ENCODE measurements around the gene PTPRM. TPM values are rescaled to one million over a fixed set of nuclear protein-coding genes. Genes with fewer than 3 reads are reported as not detected.

PTPRM gene
- total and polyA plus RNA-seq, 2 of the 4 experiments (the other 2 are of a cell fraction) = 28.3 to 51.2 TPM

DNA sequence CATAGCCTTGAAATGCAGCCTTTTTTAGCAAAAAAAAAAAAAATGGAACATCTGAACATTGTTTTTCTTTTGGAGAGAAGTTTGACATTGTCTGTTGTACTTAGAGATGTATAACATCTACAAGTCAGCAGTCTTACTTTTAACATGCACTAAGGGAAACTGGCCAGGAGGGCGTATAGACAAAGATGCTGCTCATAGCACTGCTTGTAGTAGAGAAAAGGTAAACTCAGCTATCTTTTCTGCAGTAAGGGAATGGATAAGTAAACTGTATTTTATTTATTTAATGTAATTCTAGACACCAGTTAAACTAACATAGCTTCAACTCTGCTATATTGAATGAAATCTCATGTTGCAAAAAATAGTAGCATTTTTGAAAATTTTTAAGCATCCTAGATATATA lies 489.6 kb downstream of the PTPRM start:
- Histone ChIP-seq H4K5ac (ENCODE audit: low read depth, low read length) (no peak overlapping the region), H2AFZ (replicated peaks; ENCODE audit: low read length, poor library complexity) (no peak overlapping the region), H3K27ac (ENCODE audit: insufficient read depth, low read length) (no peak overlapping the region), H3K4me1 (ENCODE audit: control insufficient read depth, insufficient read depth, low read length) (0 out of 2 replicates have a peak, but pooled peaks cover 2% of the 10 kb centered on the region), H2BK20ac (ENCODE audit: low read depth, low read length) (no peak overlapping the region), H2BK5ac (ENCODE audit: low read depth, low read length, poor library complexity, severe bottlenecking) (no peak overlapping the region), H3K23ac (ENCODE audit: low read depth, low read length) (no peak overlapping the region), H3K56ac (ENCODE audit: extremely low read depth, insufficient read depth, low read length) (no peak overlapping the region), H2BK15ac (ENCODE audit: low read depth, low read length) (no peak overlapping the region), H3K14ac (replicated peaks; ENCODE audit: low read depth, low read length) (no peak overlapping the region), H3K9me3 (ENCODE audit: control insufficient read depth, insufficient read depth, low read length) (no peaks in the 10 kb centered on the region), H4K91ac (ENCODE audit: insufficient read depth, low read depth, low read length) (no peak overlapping the region), H3K18ac (ENCODE audit: low read depth, low read length) (no peak overlapping the region), H3K36me3 (ENCODE audit: control insufficient read depth, insufficient read depth, low read length) (no peaks in the 10 kb centered on the region), H2BK120ac (ENCODE audit: low read depth, low read length) (no peak overlapping the region), H3K9me1 (ENCODE audit: insufficient read depth, low read length) (no peaks in the 10 kb centered on the region), H3K4ac (ENCODE audit: low read depth, low read length) (no peak overlapping the region), H2AK5ac (ENCODE audit: low read depth, low read length) (no peak overlapping the region), H3K9ac (ENCODE audit: low read depth, low read length) (no peak overlapping the region), H2AK9ac (replicated peaks; ENCODE audit: low read depth, low read length, poor library complexity) (no peak overlapping the region), H3K27me3 (ENCODE audit: control insufficient read depth, insufficient read depth, low read length) (no peaks in the 10 kb centered on the region), H3K4me3 (ENCODE audit: insufficient read depth, low read depth, low read length) (no peak overlapping the region), H3K4me2 (ENCODE audit: low read depth, low read length) (no peak overlapping the region), H4K20me1 (ENCODE audit: insufficient read depth, low read length) (no peaks in the 10 kb centered on the region), H3K79me1 (ENCODE audit: low read depth in 1 of 2, low read length in 2 of 2) (no peaks in the 10 kb centered on the region; a peak in 1 of 4 replicates), H4K8ac (ENCODE audit: low read depth in 2 of 2, low read length in 2 of 2) (no peak overlapping the region)
- in situ Hi-C loops (cut with MboI; ENCODE audit: low sequenced_read_pairs) (no loop called here), intact Hi-C loops (cut with micrococcal nuclease) (no loop called here), dilution Hi-C loops (cut with HindIII; ENCODE audit: low sequenced_read_pairs, unreplicated experiment) (no loop called here)
- ChIA-PET CTCF (interaction anchor here (0.6 kb wide), 1 partner anchor 910 kb away, joined by 7 read pairs; no protein-coding TSS in a partner anchor), POLR2A (ENCODE audit: unreplicated experiment) (no interaction called here)
- DNase-seq (no peak), ATAC-seq (ENCODE audit: low read depth) (no peak)
- BruUV-seq (replicated peaks) = no TSS peak
- WGBS, 2 experiments (ENCODE audit: extremely low coverage in 2 of 2, insufficient read length in 1 of 2) = no CpG with 5 or more reads among the region's 1 CpG
- TF ChIP-seq CEBPB (IDR thresholded peaks at IDR 0.05; ENCODE audit: low read depth, low read length) = no peak
- no peak for TF ChIP-seq BHLHE40 (IDR thresholded peaks at IDR 0.05; ENCODE audit: low read depth, low read length)
- TF ChIP-seq FOS (IDR thresholded peaks at IDR 0.05; ENCODE audit: low read depth, low read length) = no peak
- TF ChIP-seq, protein P1, sequence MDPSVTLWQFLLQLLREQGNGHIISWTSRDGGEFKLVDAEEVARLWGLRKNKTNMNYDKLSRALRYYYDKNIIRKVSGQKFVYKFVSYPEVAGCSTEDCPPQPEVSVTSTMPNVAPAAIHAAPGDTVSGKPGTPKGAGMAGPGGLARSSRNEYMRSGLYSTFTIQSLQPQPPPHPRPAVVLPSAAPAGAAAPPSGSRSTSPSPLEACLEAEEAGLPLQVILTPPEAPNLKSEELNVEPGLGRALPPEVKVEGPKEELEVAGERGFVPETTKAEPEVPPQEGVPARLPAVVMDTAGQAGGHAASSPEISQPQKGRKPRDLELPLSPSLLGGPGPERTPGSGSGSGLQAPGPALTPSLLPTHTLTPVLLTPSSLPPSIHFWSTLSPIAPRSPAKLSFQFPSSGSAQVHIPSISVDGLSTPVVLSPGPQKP (IDR thresholded peaks at IDR 0.05; ENCODE audit: borderline replicate concordance, low read depth, low read length) = no peak
- TF ChIP-seq, protein P2, sequence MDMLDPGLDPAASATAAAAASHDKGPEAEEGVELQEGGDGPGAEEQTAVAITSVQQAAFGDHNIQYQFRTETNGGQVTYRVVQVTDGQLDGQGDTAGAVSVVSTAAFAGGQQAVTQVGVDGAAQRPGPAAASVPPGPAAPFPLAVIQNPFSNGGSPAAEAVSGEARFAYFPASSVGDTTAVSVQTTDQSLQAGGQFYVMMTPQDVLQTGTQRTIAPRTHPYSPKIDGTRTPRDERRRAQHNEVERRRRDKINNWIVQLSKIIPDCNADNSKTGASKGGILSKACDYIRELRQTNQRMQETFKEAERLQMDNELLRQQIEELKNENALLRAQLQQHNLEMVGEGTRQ (IDR thresholded peaks at IDR 0.05; ENCODE audit: low read depth, low read length) = no peak
- no peak for TF ChIP-seq NFE2L2 (IDR thresholded peaks at IDR 0.05; ENCODE audit: low read depth, low read length)
- no peak for TF ChIP-seq MXI1 (IDR thresholded peaks at IDR 0.05; ENCODE audit: borderline replicate concordance, low read depth, low read length)
- TF ChIP-seq RAD21 (IDR thresholded peaks at IDR 0.05; ENCODE audit: low read length) = no peak
- TF ChIP-seq, protein P3, sequence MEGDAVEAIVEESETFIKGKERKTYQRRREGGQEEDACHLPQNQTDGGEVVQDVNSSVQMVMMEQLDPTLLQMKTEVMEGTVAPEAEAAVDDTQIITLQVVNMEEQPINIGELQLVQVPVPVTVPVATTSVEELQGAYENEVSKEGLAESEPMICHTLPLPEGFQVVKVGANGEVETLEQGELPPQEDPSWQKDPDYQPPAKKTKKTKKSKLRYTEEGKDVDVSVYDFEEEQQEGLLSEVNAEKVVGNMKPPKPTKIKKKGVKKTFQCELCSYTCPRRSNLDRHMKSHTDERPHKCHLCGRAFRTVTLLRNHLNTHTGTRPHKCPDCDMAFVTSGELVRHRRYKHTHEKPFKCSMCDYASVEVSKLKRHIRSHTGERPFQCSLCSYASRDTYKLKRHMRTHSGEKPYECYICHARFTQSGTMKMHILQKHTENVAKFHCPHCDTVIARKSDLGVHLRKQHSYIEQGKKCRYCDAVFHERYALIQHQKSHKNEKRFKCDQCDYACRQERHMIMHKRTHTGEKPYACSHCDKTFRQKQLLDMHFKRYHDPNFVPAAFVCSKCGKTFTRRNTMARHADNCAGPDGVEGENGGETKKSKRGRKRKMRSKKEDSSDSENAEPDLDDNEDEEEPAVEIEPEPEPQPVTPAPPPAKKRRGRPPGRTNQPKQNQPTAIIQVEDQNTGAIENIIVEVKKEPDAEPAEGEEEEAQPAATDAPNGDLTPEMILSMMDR (conservative IDR thresholded peaks at IDR 0.05; ENCODE audit: low read depth, low read length) = no peak
- no peak for TF ChIP-seq CHD1 (IDR thresholded peaks at IDR 0.05; ENCODE audit: low read depth, low read length)
- no peak for TF ChIP-seq MAZ (IDR thresholded peaks at IDR 0.05; ENCODE audit: borderline replicate concordance, low read depth, low read length)
- TF ChIP-seq RFX5 (IDR thresholded peaks at IDR 0.05; ENCODE audit: low read depth, low read length) = no peak
- no peak for TF ChIP-seq SMC3 (IDR thresholded peaks at IDR 0.05; ENCODE audit: low read depth, low read length)
- TF ChIP-seq RCOR1 (IDR thresholded peaks at IDR 0.05; ENCODE audit: insufficient replicate concordance, low read length) = no peak
- TF ChIP-seq POLR2A (IDR thresholded peaks at IDR 0.05; ENCODE audit: low read depth, low read length) = no peak
- TF ChIP-seq MAFK (IDR thresholded peaks at IDR 0.05; ENCODE audit: low read depth, low read length) = no peak
